A673 (cell line): Measurements from ENCODE around the gene RAD9B. TPM values are rescaled to one million over a fixed set of nuclear protein-coding genes. Genes with fewer than 3 reads are reported as not detected.
A peak's percentile ranks its signal among the peaks of the same experiment; 100 is the strongest.
"Not testable (repeated sequence)": the region's sequence is repeated elsewhere in the genome, so short reads cannot be mapped to it uniquely, and the experiment has no call there.

Experiments used
- BruUV-seq: library from RNA; stranded (reverse); fragments of 400-500 nt; replicated peaks from 2 replicates; lab custom pipeline; 2021; lab: Mats Ljungman, UMichigan
- CTCF ChIA-PET: fragments of 300-600 bp; sonication (Branson Sonifier 250); formaldehyde crosslinking; loops from one replicate; lab custom pipeline; 2022; ENCODE audit warnings: antibody characterized with exemption; lab: Charles Lee
- POLR2A ChIA-PET: fragments of 300-600 bp; sonication (Branson Sonifier 250); formaldehyde crosslinking; loops from one replicate; lab custom pipeline; 2022; ENCODE audit warnings: antibody characterized with exemption; ENCODE audit not compliant: low non-redundant PET; lab: Charles Lee
- DNase-seq: peaks from one replicate; pipeline ENCODE4 v3.0.0-alpha.2; 2015; ENCODE audit warnings: low spot score
- H3K27ac ChIP-seq: fragments of 200-600 bp; sonication (generic); 2 replicates; pipeline ENCODE4 v1.5.1; 2016; ENCODE audit warnings: mixed run types, low read depth, mild to moderate bottlenecking, mixed read lengths, antibody characterized with exemption, low read length; ENCODE audit not compliant: poor library complexity, severe bottlenecking
- H3K27me3 ChIP-seq: fragments of 200-600 bp; sonication (generic); replicated peaks from 2 replicates; pipeline ENCODE4 v1.6.1; 2017; ENCODE audit warnings: mixed run types, low read depth, mild to moderate bottlenecking, mixed read lengths, antibody characterized with exemption, low read length; ENCODE audit not compliant: insufficient read depth, poor library complexity
- H3K36me3 ChIP-seq: fragments of 200-600 bp; sonication (generic); 2 replicates; pipeline ENCODE4 v1.6.1; 2016; ENCODE audit warnings: mixed run types, mild to moderate bottlenecking, mixed read lengths, antibody characterized with exemption, low read length; ENCODE audit not compliant: insufficient read depth, poor library complexity, severe bottlenecking
- H3K4me1 ChIP-seq: fragments of 200-600 bp; sonication (generic); 2 replicates; pipeline ENCODE4 v1.6.1; 2017; ENCODE audit warnings: mixed run types, mild to moderate bottlenecking, mixed read lengths, antibody characterized with exemption, low read length; ENCODE audit not compliant: insufficient read depth, poor library complexity, severe bottlenecking
- H3K4me3 ChIP-seq: fragments of 200-600 bp; sonication (generic); 2 replicates; pipeline ENCODE4 v1.5.1; 2016; ENCODE audit warnings: low read depth, mixed run types, mild to moderate bottlenecking, mixed read lengths, low read length; ENCODE audit not compliant: poor library complexity, severe bottlenecking
- H3K9me3 ChIP-seq: fragments of 200-600 bp; sonication (generic); 2 replicates; pipeline ENCODE4 v1.6.1; 2016; ENCODE audit warnings: mixed run types, low read depth, mild to moderate bottlenecking, mixed read lengths, antibody characterized with exemption, low read length; ENCODE audit not compliant: poor library complexity, severe bottlenecking
- CTCF ChIP-seq: fragments of 300-800, 200-600 bp; sonication (generic); conservative IDR thresholded peaks from 2 replicates; pipeline ENCODE4 v1.5.1; 2017; ENCODE audit warnings: low read depth, mild to moderate bottlenecking, antibody characterized with exemption, low read length, moderate library complexity, mixed read lengths
- EZH2 ChIP-seq: fragments of 200-600 bp; sonication (generic); IDR thresholded peaks from 2 replicates; pipeline ENCODE4 v1.6.1; 2017; ENCODE audit warnings: borderline replicate concordance, low read depth, mild to moderate bottlenecking, mixed read lengths, antibody characterized with exemption, low read length; ENCODE audit not compliant: poor library complexity, severe bottlenecking
- intact Hi-C: fragments of 100-400 bp; cut with micrococcal nuclease; formaldehyde crosslinking; loops from one replicate; pipeline ENCODE4 v1.10.0; 2022; ENCODE audit not compliant: unreplicated experiment
- total RNA-seq: library from RNA; stranded (reverse); gene quantifications from 2 replicates; pipeline ENCODE4 v1.2.3, GENCODE V29; 2021

Gene RAD9B
- total RNA-seq, 1 experiment from 2014 or later = 0.28 TPM

DNA sequence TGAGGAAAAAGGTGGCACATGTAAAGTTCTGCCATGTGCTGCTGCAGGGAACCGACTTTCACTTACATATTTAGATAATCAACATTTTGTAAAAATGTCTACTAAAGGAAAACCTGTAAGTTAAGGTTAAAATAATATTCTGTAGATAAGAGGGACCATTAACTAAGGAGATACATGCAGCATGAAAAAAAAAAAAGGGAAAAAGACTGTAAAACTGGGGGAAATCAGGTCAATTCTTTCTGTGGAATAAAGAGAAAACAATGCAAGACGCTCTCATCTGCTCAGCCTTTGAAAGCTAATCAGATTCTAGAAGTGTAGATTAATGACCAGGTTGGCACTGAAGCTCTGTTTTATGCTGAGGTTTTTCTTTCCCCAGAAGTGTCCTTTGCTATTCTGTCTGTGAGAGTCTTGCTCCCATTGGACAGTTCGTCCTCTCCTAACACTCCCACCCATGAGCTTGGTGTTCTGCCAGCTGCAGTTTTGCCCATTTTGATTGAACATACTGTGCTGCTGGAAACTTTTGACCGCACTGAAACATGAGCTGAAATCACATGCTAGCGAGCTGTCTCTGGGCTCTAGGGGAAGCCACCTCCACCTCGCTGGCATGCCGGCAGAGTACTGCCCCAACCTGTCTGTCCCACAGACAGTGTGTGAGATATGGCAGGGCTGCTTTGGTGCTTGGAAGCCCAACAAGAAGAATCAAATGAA lies 41.3 kb downstream of the RAD9B start:
- ChIA-PET CTCF (interaction anchor here (0.9 kb wide), 1 partner anchor 9 kb away, joined by 3 read pairs; no protein-coding TSS in a partner anchor), POLR2A (no interaction called here)
- Histone ChIP-seq H3K4me3 (no peak overlapping the region), H3K9me3 (no peaks in the 10 kb centered on the region), H3K27ac (peak overlapping the region; percentile 74), H3K4me1 (peaks cover 50% of the 10 kb centered on the region), H3K36me3 (peaks cover 17% of the 10 kb centered on the region), H3K27me3 (no peaks in the 10 kb centered on the region)
- intact Hi-C loops = no loop called here
- DNase-seq = peak; percentile 93
- TSS peak; percentile 9 for BruUV-seq
- TF ChIP-seq CTCF (no peak), EZH2 (no peak)

DNA sequence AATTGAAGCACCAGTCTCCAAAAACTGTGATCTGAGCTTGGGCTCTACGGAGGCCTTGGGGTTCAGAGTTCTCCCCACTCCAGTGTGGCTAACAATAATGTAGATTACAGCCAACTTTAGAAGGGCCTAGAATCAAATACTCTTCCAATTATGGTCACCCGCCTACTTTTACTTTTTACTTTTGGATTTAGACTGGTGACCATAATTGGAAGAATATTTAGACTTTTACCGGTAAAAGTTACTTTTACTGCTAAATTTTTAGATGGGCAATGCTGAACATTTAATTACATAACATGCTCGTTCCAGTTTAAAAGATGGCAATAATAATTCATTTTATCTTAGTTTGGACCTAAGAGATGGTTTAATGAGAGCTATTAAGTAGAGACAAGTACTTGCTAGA lies 41.8 kb downstream of the RAD9B start:
- Histone ChIP-seq H3K27ac (peak overlapping the region; percentile 74), H3K27me3 (no peaks in the 10 kb centered on the region), H3K4me3 (no peak overlapping the region), H3K9me3 (no peaks in the 10 kb centered on the region), H3K4me1 (peaks cover 50% of the 10 kb centered on the region), H3K36me3 (peaks cover 15% of the 10 kb centered on the region)
- TF ChIP-seq EZH2 = no peak
- no peak for TF ChIP-seq CTCF
- POLR2A ChIA-PET = no interaction called here
- intact Hi-C loops = no loop called here
- DNase-seq = no peak
- CTCF ChIA-PET = interaction anchor here (0.9 kb wide), 1 partner anchor 8 kb away, joined by 3 read pairs; no protein-coding TSS in a partner anchor
- BruUV-seq = no TSS peak

DNA sequence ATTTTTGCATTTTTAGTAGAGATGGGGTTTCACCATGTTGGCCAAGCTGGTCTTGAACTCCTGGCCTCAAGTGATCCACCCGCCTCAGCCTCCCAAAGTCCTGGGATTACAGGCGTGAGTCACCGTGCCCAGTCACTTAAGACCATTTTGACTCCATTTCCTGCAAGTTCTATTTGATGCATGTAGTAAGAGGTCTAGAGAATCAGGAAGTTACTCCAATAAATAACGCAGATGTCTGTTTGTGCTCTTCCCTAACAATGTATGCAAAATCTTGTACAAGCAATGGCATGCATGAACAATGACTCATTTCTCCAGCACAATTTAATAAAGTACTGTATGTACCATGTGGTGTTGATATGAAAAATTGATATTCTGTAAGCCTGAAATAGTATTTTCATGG lies 43.1 kb downstream of the RAD9B start:
- POLR2A ChIA-PET, H3K36me3 ChIP-seq, CTCF ChIA-PET, H3K27me3 ChIP-seq, H3K9me3 ChIP-seq, H3K4me3 ChIP-seq, BruUV-seq: not testable (repeated sequence)
- Histone ChIP-seq H3K27ac (peak overlapping the region; percentile 70), H3K4me1 (peaks cover 50% of the 10 kb centered on the region)
- intact Hi-C loops = loop anchor here (5.0 kb wide), 1 partner anchor 78 kb away; the partner anchor contains the start of genes FAM216A and GPN3
- peak; percentile 84 for DNase-seq
